HCEC 1CT (cell line): Measurements from ENCODE around the gene CCRL2.
"Not testable (repeated sequence)": the region's sequence is repeated elsewhere in the genome, so short reads cannot be mapped to it uniquely, and the experiment has no call there.

Source experiments
- DNase-seq: peaks from one replicate; pipeline ENCODE4 v3.0.0-alpha.2; 2017

Gene CCRL2

DNA sequence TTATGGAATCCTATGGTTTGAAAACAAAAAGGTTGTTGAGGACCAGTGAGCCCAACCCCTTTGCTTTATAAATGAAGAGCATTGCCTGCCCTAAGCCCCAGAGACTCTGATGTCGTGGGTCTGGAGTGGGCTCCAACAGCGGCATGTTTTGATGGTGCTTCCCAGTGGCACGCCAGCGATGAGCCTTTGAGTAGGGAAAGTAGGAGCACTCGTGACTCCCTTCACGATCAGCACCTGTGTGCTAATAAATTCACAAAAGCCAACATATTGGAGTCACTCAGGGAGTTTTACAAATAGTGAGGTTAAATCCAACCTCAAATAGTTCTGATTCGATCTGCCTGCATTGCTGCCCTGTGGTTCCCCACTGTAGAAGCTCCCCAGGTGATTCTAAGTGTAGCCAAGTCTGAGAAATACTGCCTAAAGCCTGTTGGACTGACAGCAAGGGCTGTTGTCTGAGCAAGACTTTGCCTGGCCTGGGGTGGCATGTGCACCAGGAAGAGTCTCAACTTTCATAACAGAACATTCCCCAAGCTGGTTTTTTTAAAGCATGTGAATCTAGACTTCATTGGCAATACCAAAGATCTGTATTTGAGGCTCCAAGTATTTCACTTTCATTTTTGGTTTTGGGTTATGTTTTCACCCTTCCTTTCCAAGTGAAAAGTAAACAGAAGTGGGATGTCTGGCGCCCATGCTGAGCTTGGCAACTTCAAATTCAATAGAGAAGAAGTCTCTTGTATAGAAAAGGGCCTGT lies 26.4 kb upstream of the CCRL2 start:
- DNase-seq = no peak

DNA sequence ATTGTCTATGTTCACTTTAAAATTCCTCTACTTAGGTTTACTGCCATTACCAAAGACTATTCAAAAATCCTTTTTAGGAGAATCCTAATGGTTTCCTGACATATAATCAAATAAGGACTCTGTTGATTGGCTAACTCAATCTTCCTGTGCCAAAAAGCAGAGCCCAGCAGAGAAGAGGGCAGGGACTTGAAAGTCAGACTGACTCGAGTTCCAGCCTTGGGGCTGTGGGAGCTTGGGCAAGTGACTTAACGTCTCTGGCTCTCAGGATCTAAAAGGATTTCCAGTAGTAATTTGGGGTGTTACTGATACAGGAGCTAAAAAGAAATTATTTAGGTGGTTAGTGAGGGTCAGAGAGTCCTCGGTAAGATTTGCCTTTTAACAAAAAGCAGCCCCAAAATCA lies 25.4 kb upstream of the CCRL2 start:
- DNase-seq = no peak

DNA sequence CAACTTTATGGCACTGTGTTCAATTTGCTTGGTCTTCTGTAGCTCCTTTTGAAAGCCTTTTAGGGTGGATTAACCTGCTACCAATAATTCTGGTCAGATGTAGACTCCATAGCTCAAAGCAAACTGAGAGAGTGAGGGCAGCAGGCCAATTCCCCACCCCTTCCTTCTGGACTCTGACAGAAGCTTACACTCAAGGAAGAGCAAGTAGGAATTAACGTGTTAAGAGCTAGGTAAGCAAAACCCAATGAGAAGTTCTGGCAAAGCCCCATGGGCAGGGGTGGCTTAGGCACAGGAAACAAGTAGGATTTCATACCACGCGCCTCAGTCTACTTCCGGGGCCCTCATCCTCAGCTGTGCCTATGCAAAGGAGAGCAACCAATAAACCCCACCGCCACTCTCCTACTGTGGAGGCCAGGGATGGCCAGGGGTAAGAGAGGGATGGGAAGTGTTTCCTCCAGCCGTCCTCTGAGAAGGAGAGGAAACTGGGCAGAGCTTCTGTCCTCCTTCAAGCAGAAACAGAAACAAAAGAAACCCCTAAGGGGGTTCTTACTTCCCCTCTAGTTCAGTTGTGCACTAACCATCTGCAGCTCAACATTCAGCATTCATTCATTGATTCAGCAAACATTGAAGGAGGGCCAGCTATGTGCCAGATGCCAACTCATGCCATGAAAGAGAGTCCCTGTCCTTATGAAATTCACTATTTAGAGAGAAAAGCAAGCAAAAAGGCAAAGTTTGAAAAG lies 23.7 kb upstream of the CCRL2 start:
- DNase-seq = no peak

DNA sequence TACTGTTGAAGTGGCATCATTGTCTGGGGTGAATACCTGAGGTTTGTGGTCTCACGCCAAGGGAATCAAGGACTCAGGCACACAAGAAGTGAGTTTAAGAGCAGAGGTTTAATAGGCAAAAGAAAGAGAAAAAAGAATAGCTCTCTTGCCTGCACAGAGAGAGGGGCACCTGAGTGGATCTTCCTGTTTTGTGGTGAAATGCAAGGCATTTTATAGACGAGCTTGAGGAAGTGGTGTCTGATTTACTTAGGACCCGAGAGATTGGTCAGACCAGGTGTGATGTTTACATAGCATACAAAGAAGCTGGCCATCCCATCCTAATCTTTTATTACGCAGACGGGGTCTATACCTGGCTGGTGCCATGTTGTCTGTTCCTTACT lies 23.1 kb upstream of the CCRL2 start:
- no peak for DNase-seq

DNA sequence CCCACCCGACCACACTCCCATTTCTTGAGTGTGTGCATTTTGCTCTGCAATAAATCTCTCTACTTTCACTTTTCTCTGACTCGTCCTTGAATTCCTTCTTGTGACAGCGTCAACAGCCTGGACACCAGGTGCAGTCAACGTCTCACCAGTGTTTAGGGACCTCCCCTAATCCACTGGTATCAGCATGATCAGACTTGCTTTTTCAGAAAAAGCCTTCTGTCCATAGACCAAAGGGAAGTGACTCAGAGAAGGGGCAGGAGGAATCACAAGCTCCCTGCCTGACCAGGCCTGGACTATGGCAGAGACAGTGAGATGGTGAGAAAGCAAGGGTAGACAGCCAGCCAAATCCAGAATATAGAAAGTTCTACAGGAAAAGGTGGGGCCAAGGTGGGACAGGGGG lies 20.9 kb upstream of the CCRL2 start:
- peak; percentile 72 for DNase-seq

DNA sequence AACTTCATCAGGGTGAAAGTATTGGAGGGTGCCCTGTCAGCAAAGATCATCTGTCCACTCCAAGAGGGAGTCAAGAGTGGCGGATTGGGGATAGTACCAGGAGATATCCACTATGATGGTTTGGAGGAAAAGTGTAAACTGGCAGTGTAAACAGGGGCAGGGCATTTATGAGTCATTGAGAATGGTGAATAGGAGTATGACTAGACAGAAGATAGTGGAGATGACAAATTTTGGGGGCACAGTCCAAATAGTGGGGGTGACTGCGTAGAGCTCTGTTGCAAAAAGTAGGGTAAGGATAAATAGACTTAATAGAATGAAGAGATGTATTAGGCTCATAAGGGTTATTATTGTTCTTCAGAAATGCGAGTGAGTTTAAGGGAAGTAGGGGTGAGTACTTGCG lies 18.2 kb upstream of the CCRL2 start:
- DNase-seq = not testable (repeated sequence)

DNA sequence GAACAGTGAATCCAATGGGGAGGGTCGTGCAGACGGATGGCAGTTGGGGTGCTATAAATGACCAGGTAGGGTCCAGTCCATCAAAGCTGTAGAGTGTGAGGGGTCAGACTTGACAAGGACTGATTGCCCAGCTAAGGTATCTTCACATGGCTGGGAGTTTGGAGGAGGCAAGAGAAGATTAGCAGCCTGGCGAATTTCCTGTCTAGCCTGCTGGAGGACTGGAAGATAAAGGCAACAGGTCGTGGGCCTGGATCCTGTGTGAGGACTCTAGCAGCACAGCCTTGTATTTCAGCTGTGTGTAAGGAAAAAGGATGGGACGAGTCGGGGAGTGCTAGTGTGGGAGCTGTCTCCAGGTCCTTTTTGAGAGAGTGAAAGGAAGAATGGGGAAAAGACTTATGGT lies 17.8 kb upstream of the CCRL2 start:
- DNase-seq = no peak

DNA sequence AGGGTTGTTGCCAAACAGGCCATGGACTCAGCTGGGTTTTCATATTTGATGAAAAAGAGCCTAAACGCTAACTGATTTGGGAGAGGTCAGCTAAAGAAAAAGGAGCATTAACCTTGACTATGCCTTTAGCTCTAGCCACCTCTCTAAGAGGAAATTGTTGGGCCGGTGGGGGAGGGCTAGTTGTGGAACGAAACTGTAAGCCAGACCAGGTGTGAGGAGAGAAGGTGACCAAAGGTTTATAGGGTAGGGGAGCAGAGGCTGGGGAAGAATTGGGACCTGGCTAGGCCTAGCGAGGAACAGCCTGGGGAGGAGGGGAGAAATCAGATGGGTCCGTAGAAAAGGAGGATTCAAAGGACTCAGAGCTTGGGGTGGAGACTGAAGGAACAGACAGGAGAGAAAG lies 15.5 kb upstream of the CCRL2 start:
- not testable (repeated sequence) for DNase-seq

DNA sequence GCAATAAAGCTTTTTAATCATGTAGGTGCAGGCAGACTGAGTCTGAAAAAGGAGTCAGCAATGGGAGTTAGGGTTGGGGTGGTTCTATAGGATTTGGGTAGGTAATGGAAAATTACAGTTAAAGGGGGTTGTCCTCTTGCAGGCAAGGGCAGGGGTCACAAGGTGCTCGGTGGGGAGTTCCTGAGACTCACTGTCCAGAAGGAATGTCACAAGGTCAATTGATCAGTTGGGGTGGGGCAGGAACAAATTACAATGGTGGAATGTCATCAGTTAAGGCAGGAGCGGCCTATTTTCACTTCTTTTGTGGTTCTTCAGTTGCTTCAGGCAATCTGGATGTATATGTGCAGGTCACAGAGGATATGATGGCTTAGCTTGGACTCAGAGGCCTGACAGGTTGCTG lies 14.0 kb upstream of the CCRL2 start:
- no peak for DNase-seq

DNA sequence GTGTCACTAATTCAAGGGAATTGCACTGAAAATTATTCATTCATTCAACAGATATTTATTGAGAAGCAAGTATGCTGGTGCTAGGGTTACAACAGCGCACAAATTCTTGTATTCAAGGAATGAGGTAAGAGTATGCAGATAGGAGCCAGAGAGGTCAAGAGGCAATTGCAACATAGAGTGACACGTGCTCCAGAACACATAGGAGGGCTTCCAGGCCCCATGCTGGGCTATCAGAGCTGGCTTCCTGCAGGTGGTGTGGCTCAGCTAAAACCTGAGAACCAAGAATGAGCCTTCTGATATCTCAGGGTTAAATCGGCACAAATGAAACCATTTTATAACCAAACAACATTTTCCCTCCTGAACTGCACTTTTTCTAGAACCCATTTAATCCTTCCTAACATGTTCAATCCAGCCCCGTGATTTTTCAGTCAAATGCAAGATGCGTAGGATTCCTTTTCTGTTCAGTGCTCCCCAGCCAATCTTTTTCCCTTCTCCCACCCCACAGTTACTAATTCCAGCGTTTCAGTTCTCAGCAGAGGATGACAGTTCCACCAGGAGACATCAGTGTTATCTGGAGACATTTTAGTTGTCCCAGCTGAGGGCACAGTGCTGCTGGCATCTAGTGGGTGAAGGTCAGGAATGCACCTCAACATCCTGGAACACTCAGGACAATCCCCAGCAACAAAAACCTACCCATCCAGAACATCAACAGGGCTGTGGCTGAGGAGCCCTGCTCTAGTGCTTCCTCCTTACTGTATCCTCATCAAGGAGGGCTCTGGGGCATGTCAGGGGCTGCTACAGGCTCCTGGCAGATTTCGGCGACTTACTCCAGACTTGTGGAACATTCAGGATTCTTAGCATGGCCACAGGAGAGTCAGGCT lies 13.3 kb upstream of the CCRL2 start:
- DNase-seq = peak; percentile 43

DNA sequence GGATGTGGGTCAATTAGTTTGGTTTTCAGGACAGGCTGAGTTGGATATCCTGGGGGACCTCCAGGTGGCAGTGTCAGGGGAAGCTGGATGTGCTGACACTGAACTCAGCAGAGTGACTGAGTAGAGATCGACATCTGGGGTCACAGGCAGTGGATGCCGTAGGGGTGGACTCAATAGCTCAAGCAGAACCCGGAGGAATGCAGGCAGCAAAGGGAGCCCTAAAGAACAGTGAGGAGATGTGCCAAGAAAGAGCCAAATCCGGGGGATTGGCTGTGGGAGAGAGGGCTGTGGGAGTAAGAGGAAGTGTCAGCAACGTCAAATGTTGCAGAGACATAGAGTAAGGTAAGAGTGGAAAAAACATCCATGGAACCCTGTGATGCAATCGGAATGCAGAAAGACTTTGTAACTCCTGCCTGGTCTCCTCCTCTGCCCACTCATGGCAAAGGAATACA lies 11.8 kb upstream of the CCRL2 start:
- DNase-seq = no peak

DNA sequence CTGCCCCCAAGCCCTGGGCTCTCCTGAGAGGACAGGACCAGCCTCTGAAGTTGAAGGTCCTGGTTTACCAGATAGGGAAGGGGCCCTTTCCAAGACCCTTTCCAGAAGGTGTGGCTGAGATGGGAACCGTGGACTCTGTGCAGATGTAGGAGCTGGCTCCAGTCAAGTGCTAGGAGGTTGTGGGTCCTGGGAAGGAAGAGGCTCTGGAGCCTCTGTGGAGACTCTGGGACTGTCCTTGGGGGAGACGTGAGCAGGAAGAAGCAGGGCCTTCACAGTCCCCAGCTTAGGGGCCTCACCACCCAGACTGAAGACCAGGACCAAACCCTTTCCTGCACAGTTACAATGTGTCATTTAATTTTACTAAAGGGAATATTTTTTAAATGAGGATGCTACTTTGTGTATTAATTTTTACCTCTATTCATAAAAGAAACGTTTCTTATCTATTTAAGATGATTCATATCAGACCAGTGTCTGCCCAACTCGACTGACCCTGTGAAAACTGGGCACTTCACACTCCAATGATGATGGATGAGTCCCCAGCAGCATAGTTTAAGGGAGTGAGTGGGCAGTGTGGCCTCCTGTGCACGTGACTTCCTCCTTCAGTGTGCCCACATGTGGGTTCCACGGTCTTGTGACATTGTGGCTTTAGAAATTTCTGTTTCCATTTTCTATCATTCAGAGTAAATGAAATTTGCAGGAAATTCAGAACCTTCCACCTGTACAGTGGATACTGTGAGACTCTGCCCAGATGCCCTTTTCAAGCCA lies 11.1 kb upstream of the CCRL2 start:
- DNase-seq = no peak

DNA sequence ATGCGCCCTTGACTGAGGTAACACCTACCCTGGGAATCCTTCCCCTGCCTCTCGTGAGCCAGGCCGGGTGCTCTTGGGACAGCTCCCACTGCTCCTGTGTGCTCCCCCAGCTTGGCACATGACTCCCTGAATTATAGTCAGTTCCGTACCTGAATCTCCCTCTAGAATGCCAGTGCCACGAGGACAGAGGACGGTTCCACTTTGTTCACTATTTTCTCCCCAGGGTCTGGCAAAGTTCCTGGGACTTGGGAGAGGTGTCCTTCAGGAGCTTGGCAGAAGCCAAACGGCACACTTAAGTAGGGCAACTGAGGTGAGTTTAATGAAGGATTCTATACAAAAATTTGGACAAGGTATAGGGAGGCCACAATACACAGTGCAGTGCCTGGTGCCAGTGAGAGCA lies 9.9 kb upstream of the CCRL2 start:
- DNase-seq = no peak

DNA sequence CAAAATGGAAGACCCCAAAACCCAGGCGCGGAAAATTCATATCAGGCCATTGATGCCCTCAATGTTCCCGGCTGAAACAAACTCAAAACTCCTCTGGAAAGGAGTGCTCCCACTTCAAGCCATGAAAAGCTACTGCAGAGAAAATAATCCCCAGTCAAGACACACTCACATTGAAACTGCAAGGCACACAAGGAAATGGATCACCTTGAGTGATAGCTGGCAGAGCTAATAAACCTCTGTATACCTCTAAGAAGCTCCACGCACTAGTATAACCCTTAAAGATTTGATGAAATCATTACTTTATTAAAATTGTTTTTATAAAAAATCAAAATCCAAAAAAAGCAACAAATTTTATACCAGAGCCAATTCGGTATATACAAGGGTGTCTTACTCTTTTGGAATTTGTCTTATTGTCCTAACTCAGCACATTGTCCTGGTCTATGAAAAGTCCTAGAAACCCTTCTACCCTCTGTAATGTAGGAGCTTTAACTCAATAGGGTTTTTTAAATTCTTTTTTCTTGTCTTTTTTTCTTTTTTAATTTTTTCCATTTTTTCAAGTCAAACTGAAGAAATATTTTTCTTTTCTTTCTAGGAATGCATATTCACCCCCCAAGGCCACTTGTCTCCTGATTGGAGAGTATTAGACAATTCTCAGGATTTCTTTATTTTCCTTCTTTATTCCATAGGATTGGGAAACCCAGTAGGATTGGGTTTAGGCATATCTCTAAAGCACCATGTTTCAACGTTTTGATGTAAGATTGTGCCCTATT lies 8.7 kb upstream of the CCRL2 start:
- no peak for DNase-seq

DNA sequence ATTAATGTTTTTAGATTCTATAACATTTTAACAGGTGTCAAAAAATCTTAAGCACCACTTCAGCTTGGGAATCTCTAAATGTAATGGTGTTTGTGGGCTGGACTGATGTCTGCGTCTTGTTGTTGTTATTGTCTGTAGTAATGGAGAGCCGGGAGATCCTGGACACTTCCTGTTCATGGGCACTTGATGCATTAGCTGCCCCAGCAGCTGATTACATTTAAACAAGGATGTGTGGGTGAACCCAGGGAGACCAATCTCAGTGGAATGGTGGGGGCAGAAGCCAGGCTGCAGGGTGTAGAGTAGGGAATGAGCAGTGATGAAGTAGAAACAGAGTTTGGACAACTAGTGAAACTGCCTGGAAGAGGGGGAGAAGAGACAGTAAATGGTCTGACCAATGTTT lies 8.0 kb upstream of the CCRL2 start:
- no peak for DNase-seq

DNA sequence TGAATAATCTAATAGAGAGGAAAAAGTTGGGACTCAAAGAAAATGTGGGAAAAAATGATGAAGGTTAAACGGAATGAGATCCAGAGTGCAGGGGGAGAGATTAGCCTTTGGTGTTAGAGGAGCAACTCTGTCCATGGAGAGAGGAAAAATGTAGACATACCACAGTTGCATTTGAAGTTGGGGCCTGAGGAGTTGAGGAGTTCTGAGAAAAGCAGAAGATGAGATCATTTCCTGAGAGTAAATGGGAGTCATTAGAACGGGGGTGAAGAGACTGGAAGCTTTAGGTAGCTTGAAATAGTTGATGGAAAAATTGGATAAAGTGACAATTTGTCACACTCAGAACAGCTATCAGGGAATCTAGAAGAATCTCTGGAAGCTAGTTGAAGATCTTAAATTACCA lies 7.5 kb upstream of the CCRL2 start:
- peak; percentile 32 for DNase-seq

DNA sequence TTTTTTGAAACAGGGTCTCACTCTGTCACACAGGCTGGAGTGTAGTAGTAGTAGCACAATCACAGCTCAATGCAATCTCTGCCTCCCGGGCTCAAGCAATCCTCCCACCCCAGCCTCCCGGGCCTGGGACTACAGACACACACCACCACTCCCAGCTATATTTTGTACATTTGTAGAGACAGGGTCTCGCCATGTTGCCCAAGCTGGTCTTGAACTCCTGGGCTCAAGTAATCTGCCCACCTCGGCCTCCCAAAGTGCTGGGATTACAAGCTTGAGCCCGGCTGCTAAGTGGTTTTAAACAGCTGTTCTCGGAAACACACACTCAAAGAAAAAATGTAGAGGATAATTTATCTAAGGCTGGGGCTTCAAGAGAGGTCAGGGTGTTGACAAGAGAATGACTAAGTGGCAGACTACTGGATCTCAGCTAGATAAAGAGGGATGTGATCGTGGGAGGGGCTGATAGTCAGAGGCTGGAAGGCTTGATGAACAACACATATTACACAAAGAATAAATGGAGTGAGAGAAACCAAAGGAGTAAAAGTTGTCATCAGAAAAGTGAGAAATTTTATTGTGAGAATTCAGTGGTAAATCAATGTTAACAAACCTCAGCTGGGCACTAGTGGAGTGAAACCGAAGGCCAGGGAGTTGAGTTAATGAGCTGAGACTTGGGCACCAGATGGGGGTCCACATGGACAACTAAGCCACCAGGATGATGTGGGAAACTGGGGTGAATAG lies 6.9 kb upstream of the CCRL2 start:
- DNase-seq = peak; percentile 65

DNA sequence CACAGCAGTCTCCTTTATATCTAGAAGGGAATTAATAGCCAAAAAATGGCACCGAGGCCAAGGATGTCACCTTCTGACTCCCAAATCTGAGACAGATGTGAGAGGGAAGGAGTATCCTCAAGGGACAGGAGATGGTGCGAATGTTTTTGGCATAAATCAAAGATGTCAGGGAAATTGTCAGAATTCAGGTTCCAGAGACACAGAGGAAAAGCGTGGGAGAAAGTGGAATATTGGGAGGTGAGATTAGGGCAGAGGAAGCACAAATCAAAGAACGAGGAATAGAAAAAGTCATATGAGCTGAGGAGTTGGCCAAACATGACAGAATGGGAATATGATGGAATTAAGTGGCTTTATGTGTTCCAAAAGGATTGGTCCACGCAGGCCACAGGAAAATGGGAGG lies 6.2 kb upstream of the CCRL2 start:
- DNase-seq = no peak

DNA sequence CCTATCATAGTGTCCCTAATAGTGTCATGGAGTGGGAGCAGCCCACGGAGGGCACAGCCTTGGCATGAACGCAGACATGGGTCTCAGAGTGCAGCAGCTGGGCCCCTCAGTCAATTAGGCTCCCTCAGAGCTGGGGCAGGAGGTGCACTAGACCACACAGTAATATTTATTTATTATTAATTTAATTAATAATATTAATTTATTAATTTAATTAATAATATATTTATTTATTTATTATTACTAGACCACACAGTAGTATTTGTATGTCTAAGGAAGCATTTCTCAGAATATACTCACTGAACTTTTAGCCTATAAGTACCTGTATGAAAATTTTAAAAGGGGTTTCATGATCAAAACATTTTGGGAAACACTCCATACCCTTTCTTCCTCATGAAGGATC lies 5.5 kb upstream of the CCRL2 start:
- DNase-seq = no peak

DNA sequence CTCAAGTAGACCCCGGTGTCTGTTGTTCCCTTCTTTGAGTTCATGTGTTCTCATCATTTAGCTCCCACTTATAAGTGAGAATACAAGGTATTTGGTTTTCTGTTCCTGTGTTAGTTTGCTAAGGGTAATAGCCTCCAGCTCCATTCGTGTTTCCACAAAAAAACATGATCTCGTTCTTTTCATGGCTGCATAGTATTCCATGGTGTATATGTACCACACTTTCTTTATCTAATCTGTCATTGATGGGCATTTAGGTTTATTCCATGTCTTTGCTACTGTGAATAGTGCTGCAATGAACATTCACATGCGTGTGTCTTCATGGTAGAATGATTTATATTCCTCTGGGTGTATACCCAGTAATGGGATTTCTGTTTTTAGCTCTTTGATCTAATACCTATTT lies 4.2 kb upstream of the CCRL2 start:
- DNase-seq = not testable (repeated sequence)

DNA sequence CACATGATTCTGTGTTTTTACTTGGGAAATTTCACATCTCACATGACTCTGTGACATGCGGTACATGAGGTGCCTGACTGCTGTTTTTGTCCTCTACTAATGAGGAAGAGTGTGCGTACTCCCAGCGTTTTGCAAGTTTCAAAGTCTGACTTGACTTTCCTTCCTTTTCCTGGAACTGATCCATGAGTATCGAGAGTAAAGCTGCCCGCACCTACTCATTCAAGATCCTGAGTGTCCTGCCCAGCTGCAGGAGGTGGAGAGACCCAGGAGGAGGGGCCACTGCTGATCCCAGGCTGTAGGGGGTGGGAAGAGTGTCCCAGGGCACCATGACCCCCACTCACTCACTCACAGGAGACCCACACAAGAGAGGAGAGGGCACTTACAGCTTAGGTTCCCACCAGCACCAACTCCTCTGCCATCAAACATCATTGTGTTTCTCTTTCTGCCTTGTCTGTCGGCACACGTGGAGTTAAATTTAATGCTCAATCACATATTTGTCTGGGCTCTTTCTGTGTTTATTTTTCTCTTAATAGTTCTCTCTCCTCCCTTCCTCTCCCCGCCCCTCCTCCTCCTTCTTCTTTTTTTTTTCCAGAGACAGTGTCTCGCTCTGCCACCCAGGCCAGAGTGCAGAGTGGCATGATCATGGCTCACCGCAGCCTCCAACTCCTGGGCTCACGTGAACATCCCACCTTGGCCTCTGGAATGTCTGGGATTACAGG lies 1.6 kb upstream of the CCRL2 start:
- DNase-seq = no peak
